ENCODE data around the gene PAK4.
"Not testable (repeated sequence)": the region's sequence is repeated elsewhere in the genome, so short reads cannot be mapped to it uniquely, and the experiment has no call there.

The PAK4 gene

GRCh38 chr19:39115105-39115847 lies 10.3 kb upstream of the PAK4 start:
- DNase-seq (ENCODE audit: low read depth) = no peak
- TF ChIP-seq POLR2A (IDR thresholded peaks at IDR 0.05; ENCODE audit: extremely low read depth, insufficient read length) (no peak), MYC (IDR thresholded peaks at IDR 0.05; ENCODE audit: low read depth, low read length) (no peak), CTCF (IDR thresholded peaks at IDR 0.05; ENCODE audit: low read depth, low read length) (no peak)
- TF ChIP-seq, protein P1, sequence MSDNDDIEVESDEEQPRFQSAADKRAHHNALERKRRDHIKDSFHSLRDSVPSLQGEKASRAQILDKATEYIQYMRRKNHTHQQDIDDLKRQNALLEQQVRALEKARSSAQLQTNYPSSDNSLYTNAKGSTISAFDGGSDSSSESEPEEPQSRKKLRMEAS (IDR thresholded peaks at IDR 0.05; ENCODE audit: low read depth, low read length) = no peak
- no peak overlapping the region for H3K4me3 ChIP-seq (ENCODE audit: low read depth, low read length)

DNA sequence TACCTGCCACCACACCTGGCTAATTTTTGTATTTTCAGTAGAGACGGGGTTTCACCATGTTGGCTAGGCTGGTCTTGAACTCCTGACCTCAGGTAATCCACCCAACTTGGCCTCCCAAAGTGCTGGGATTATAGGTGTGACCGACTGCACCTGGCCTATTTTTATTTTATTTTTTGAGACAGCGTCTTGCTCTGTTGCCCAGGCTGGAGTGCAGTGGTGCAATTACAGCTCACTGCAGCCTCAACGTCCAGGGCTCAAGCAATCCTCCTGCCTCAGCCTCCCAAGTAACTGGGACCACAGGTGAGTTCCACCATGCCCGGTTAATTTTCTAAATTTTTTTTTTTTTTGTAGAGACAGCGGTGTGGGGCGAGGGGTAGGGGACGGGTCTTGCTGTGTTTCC lies 8.6 kb upstream of the PAK4 start:
- not testable (repeated sequence) for H3K4me3 ChIP-seq (ENCODE audit: low read depth, low read length); DNase-seq (ENCODE audit: low read depth)

GRCh38 chr19:39119830-39120229 lies 5.8 kb upstream of the PAK4 start:
- TF ChIP-seq, protein P1 (IDR thresholded peaks at IDR 0.05; ENCODE audit: low read depth, low read length) = no peak
- TF ChIP-seq POLR2A (IDR thresholded peaks at IDR 0.05; ENCODE audit: extremely low read depth, insufficient read length) (no peak), CTCF (IDR thresholded peaks at IDR 0.05; ENCODE audit: low read depth, low read length) (no peak), MYC (IDR thresholded peaks at IDR 0.05; ENCODE audit: low read depth, low read length) (no peak)
- DNase-seq (ENCODE audit: low read depth) = no peak
- no peak overlapping the region for H3K4me3 ChIP-seq (ENCODE audit: low read depth, low read length)

GRCh38 chr19:39122934-39123731 lies 2.5 kb upstream of the PAK4 start:
- TF ChIP-seq, protein P1 (IDR thresholded peaks at IDR 0.05; ENCODE audit: low read depth, low read length) = no peak
- TF ChIP-seq CTCF (IDR thresholded peaks at IDR 0.05; ENCODE audit: low read depth, low read length) (no peak), POLR2A (IDR thresholded peaks at IDR 0.05; ENCODE audit: extremely low read depth, insufficient read length) (no peak), MYC (IDR thresholded peaks at IDR 0.05; ENCODE audit: low read depth, low read length) (no peak)
- no peak for DNase-seq (ENCODE audit: low read depth)
- H3K4me3 ChIP-seq (ENCODE audit: low read depth, low read length) = no peak overlapping the region

- DNase-seq (ENCODE audit: low read depth) = no peak
- TF ChIP-seq POLR2A (IDR thresholded peaks at IDR 0.05; ENCODE audit: extremely low read depth, insufficient read length) (no peak), CTCF (IDR thresholded peaks at IDR 0.05; ENCODE audit: low read depth, low read length) (no peak), MYC (IDR thresholded peaks at IDR 0.05; ENCODE audit: low read depth, low read length) (no peak)
- TF ChIP-seq, protein P1 (IDR thresholded peaks at IDR 0.05; ENCODE audit: low read depth, low read length) = no peak
- no peak overlapping the region for H3K4me3 ChIP-seq (ENCODE audit: low read depth, low read length)
These were observed 1.3 kb upstream of the PAK4 start for GRCh38 chr19:39124136-39124764.

GRCh38 chr19:39125199-39125553 lies 410 bp upstream of the PAK4 start:
- H3K4me3 ChIP-seq (ENCODE audit: low read depth, low read length) = peak overlapping the region; percentile 68

More at GRCh38 chr19:39125199-39125553, 410 bp upstream of the PAK4 start:
- TF ChIP-seq, protein P1 (IDR thresholded peaks at IDR 0.05; ENCODE audit: low read depth, low read length) = no peak
- DNase-seq (ENCODE audit: low read depth) = no peak

Measured in NB4 (cell line).